ENCODE results near the gene ZKSCAN3.
"Not testable (repeated sequence)": the region's sequence is repeated elsewhere in the genome, so short reads cannot be mapped to it uniquely, and the experiment has no call there.

Gene ZKSCAN3

DNA sequence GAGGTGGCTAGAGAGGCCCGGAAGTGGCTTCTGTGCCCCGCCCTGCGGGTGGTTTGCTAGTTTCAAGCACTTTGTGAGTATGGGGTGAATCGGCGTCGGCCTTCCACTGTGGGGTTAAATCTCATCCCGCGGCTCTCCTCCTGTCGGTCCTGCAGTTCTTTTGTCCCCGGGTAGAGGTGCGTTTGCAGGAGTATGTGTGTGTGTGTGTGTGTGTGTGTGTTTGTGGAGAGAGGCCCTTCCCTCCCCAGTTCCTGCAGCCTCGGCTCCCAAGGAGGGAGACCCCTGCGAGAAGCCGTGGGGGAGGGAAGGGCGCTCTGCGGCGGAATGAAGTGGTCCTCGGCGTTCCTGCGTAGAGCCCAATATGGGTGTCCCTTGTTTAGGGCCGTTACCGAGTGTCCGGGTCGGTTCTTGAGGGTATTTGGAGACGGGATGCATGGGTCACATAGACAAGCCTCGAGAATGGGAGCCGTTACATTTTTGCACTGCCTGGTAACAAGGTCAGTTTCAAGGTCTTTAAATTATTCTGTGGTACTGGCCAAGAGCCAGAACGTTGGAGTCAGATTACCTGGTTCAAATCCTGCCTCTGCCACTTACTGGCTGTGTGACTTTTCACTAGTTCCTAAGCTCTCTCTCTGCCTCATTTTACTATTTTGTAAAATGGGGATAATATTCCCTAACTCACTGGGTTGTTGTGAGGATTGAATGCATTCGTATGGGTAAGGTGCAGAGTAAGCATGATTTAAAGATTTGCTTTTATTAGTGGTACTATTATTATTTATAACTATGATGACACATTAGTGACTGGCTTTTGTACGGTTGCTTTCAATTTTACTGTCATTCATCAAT is at the start of gene ZKSCAN3:
Gene ZKSCAN3 (plus strand): TSS at position 56 of the 846 bp plus-strand sequence. CDS start 9,640 bp downstream, outside the sequence.
- DNase-seq (ENCODE audit: low read depth in 2 of 2), result peak; percentile 36 to 60

DNA sequence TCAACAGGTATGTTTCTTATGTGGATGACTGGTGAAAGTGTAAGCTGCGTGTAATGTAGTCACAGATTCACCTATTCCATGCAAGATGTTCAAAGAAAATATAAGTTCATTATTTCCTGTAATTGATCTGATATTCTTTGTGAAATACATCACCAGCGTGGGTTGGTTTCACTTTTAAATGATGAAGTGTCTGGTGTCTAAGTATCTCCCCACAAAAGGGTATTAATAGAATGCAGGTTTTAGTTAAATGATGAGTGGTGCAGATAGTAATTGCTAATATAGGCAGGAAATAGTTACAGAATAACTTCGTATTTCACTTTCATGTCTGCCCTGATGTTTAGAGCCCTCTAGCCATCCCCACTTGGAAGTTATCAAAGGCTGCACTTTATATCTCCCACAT is 46.2 kb upstream of the ZKSCAN3 start:
- DNase-seq (ENCODE audit: low read depth in 2 of 2), result no peak

GRCh38 chr6:28306363-28306762 is 43.4 kb upstream of the ZKSCAN3 start:
- DNase-seq (ENCODE audit: low read depth in 2 of 2), result not testable (repeated sequence)

- no peak for DNase-seq (ENCODE audit: low read depth in 2 of 2)
These were observed 38.5 kb upstream of the ZKSCAN3 start for GRCh38 chr6:28311139-28311823.

GRCh38 chr6:28312939-28313338 is 36.8 kb upstream of the ZKSCAN3 start:
- DNase-seq (ENCODE audit: low read depth in 2 of 2), result no peak

GRCh38 chr6:28315628-28316027 is 34.1 kb upstream of the ZKSCAN3 start:
- no peak for DNase-seq (ENCODE audit: low read depth in 2 of 2)

- not testable (repeated sequence) for DNase-seq (ENCODE audit: low read depth in 2 of 2)
These were observed 31.9 kb upstream of the ZKSCAN3 start for GRCh38 chr6:28317866-28318265.

DNA sequence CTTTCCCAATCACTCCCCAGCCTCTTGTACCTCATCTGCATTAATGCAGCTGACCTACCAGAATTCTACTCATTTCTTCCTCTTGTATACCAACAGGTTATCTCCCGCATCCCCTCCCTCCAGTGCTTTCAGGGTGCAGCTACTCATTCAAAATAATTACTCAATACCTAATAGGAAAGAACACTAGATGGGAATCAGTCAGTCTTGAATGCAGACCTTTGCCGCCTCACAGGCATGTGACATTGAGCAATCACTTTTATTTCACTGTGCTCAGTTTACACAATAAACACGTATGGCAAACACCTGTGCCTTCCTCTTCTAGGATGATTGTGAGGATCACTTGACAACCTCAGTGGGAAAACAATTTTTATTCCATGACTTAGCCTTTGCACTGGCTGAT is 27.1 kb upstream of the ZKSCAN3 start:
- DNase-seq (ENCODE audit: low read depth in 2 of 2), result no peak

GRCh38 chr6:28323813-28324424 is 25.8 kb upstream of the ZKSCAN3 start:
- DNase-seq (ENCODE audit: low read depth in 2 of 2), result no peak

GRCh38 chr6:28326371-28326948 is 23.3 kb upstream of the ZKSCAN3 start:
- no peak for DNase-seq (ENCODE audit: low read depth in 2 of 2)

DNA sequence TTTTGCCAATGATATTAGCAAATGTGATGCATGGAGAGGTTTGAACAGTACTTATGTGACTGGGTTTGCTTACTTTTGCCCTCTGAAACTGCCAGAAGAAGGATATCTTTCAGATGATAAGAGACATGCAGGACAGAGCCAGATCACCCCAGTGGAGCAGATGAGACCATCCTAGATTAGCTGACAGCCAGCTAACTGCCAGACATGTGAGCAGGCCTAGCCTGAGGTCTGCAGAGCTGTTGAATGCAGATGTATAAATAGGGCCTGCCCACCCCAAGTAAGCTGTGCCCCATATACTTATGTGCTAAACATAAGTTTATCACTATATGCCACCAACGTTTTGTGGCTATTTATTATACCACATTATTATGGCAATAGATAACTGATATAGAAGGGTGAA is 19.7 kb upstream of the ZKSCAN3 start:
- DNase-seq (ENCODE audit: low read depth in 2 of 2), result no peak

DNA sequence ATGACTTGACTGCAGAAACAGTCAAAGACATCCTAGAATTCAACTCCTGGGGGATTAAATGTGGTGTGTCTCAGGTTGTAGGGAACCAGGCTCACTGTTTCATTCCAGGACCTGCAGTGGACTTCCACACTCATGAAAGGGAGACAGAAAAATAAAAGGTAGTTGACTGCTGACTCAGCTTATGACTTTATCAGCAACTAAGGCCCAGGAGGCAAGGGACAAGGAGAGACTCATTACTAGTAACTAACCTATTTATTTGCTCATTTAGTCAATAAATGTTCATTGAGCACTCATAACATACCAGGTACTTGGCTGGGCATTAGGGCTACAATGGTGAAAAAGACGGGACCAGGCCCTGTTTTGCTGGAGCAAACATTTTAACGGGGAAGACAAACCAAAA is 16.7 kb upstream of the ZKSCAN3 start:
- no peak for DNase-seq (ENCODE audit: low read depth in 2 of 2)

- no peak for DNase-seq (ENCODE audit: low read depth in 2 of 2)
These were observed 16.1 kb upstream of the ZKSCAN3 start for GRCh38 chr6:28333599-28334018.

DNA sequence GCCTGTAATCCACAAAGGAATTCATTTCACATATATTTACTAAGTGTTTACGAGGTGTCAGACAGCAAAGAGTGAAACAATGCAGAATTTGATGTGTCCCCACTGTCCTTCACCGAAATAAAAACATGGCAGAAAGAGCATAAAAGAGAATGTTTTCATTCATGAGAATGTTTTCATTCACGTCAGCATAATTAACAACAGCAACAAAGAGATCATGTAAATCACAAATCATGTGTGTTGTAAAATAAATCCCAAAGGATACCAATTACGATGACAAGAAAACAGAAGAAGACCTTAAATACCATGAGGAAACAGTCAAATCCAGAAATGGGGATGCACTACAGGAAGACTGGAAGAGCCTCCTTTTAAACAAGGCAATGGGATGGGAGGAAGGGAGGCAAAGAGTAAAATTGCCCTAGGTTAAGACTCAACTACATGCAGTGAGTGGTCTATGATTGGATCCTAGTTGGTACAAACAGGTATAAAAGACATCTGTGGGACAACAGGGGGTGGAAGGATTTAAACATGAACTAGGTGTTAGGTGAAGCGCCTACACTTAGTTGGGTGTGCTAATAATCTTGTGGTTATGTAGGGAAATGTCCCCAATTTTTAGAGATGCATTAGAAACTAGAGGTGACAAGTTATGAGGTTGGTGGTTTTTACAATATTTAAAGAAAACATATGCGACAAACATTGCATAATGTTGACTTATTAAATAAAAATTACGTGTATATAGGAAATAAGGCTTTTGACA is 15.3 kb upstream of the ZKSCAN3 start:
- DNase-seq (ENCODE audit: low read depth in 2 of 2), result no peak

DNA sequence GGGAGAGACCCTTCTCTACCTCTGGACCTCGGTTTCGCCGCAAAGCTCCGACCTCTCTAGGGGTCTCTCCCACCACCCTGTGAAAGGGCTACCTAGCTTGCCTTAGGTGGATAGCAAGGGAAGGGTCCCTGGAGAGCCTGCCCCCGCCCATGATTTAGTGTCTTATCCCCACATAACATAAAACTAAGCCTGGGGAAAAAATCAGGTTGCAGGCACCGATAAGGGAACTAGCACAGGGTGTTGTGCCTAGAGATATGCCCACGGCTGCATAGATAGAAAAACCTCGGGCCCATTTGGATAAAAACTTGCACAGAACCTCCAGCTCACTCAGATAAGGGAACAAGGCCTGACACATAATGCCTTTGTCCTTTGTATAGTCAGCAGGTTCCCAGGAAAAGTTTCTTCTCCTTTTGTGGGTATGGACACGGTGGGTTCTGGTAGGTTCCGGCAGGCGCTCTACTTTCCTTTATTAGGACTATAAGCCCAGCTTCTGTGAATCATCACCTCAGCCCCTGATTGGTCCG is 14.6 kb upstream of the ZKSCAN3 start:
- no peak for DNase-seq (ENCODE audit: low read depth in 2 of 2)

DNA sequence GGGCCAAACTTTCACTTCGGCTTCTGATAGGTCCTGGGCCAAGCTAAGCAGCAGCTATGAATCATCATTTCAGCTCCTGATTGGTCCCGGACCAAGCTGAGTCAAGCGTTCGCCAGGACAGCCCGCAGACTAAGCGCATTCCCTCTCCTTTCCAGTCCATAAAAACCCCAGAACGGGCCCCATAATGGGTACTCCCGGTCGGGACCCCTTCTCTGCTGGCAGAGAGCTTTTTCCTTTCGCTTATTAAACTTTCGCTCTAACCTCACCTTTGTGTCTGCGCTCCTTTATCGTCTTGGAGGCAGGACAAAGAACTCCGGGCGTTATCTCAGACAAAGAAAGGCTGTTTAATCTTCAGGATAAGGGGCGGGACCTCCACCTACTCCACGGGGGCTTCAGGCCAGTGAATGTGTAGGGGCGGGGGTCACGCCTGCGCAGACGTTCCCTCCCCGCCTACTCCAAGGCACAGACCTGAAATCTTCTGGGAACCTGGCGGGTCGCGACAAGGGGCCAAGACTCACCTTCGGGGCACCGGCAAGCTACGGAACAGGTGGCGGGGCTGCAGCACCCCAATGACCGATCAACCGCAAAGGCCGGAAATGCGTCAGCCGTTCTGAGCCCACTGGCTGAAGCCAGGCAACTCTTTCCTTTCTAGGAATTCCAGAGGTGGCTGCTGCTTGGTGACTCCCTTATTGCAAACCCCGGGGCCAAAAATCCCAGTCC is 14.0 kb upstream of the ZKSCAN3 start, which contains the start of gene ZSCAN31:
Gene ZSCAN31 (minus strand): TSS at position 585 of the 720 bp plus-strand sequence. CDS start 6,465 bp downstream, outside the sequence.
- DNase-seq (ENCODE audit: low read depth in 2 of 2), result peak; percentile 44 to 63

GRCh38 chr6:28336284-28337120 is 13.2 kb upstream of the ZKSCAN3 start:
- DNase-seq (ENCODE audit: low read depth in 2 of 2), result no peak

GRCh38 chr6:28337121-28337520 is 12.6 kb upstream of the ZKSCAN3 start:
- no peak for DNase-seq (ENCODE audit: low read depth in 2 of 2)

DNA sequence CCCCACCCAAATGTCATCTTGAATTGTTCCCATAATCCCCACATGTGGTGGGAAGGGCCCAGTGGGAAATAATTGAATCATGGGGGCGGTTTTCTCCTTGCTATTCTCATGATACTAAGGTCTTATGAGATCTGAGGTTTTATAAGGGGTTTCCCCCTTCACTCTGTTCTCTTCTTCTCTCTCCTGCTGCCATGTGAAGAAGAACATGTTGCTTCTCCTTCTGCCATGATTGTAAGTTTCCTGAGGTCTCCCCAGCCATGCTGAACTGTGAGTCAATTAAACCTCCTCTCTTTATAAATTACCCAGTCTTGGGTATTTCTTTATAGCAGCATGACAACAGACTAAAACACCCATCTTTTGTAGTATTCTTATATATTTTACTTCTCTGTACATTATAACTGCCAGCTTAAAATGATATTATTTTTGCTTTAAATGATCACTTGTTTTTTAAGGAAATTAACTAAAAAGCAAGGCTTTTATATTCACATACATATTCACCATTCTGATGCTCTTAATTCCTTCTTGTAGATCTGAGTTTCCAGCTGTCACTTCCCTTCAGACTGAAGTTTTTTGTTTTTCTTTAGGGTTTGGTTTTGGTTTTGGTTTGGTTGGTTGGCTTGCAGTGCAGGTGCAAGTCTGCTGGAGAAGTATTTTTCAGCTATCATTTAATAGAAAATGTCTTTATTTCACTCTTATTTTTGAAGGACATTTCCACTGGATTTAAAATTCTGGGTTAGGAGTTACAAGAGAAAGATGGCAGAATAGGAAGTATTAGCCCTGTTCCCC is 9.2 kb upstream of the ZKSCAN3 start:
- DNase-seq (ENCODE audit: low read depth in 2 of 2), result no peak

Data from stimulated activated CD4-positive, alpha-beta T cell treated with anti-CD3 and anti-CD28 coated beads, Interleukin-1b, Interleukin-23, amount 100 ng/mL, for 1 hour (primary cell).